HUDEP-2 (cell line): ENCODE measurements around the gene PYCR2.
"Not testable (repeated sequence)": the region's sequence is repeated elsewhere in the genome, so short reads cannot be mapped to it uniquely, and the experiment has no call there.

Source experiments
- DNase-seq, 76 experiments: peaks; one replicate each; lab custom pipeline; 2025; ENCODE audit not compliant: unreplicated experiment in 76 of 76; lab: John Stamatoyannopoulos, UW

The PYCR2 gene

GRCh38 chr1:225892307-225892706 lies 31.7 kb downstream of the PYCR2 start:
- no peak for DNase-seq

GRCh38 chr1:225891229-225891972 lies 32.6 kb downstream of the PYCR2 start:
- peak in 2 of 76 experiments; percentile 15 to 23 for DNase-seq

- DNase-seq, result no peak
These were observed 33.5 kb downstream of the PYCR2 start for GRCh38 chr1:225890346-225891228.

- DNase-seq, result no peak
These were observed 34.3 kb downstream of the PYCR2 start for GRCh38 chr1:225889743-225890142.

GRCh38 chr1:225888898-225889601 lies 35.0 kb downstream of the PYCR2 start, which contains the start of gene LEFTY1:
Gene LEFTY1, minus strand, starts transcription at chr1:225889146. Its CDS starts 80 bp downstream, at chr1:225889066.
- no peak for DNase-seq

- DNase-seq, result no peak
These were observed 35.7 kb downstream of the PYCR2 start for GRCh38 chr1:225888289-225888897.

- DNase-seq, result not testable (repeated sequence)
These were observed 36.3 kb downstream of the PYCR2 start for GRCh38 chr1:225887554-225888288.

- no peak for DNase-seq
These were observed 37.1 kb downstream of the PYCR2 start for GRCh38 chr1:225887030-225887314.

GRCh38 chr1:225886159-225887029 lies 37.7 kb downstream of the PYCR2 start:
- no peak for DNase-seq

GRCh38 chr1:225885336-225885735 lies 38.7 kb downstream of the PYCR2 start:
- no peak for DNase-seq

- DNase-seq, result no peak
These were observed 40.3 kb downstream of the PYCR2 start for GRCh38 chr1:225883616-225884265.

- DNase-seq, result peak in 16 of 76 experiments; percentile 19 to 69 (median 46)
These were observed 41.1 kb downstream of the PYCR2 start for GRCh38 chr1:225882694-225883615.

- peak in 72 of 76 experiments; percentile 21 to 85 (median 73) for DNase-seq
These were observed 41.9 kb downstream of the PYCR2 start, which contains the start of gene TMEM63A for GRCh38 chr1:225881959-225882693. Gene TMEM63A, minus strand, starts transcription at chr1:225882380. Its CDS starts 4,800 bp downstream, at chr1:225877580.

- peak in 13 of 76 experiments; percentile 3 to 34 (median 21) for DNase-seq
These were observed 42.7 kb downstream of the PYCR2 start for GRCh38 chr1:225881081-225881958.

- no peak for DNase-seq
These were observed 43.4 kb downstream of the PYCR2 start for GRCh38 chr1:225880636-225881035.

GRCh38 chr1:225880222-225880588 lies 43.8 kb downstream of the PYCR2 start:
- DNase-seq, result peak in 1 of 76 experiments; percentile 10
